CD14-positive monocyte (primary cell): Measurements from ENCODE around the gene CXCR6. TPM values are rescaled to one million over a fixed set of nuclear protein-coding genes. Genes with fewer than 3 reads are reported as not detected.

Source experiments
- DNase-seq, 3 donors: peaks; one replicate each; pipeline ENCODE4 v3.0.0-alpha.2; 2011 to 2022
- H2AFZ ChIP-seq: 2 replicates; pipeline ENCODE4 v1.6.0; 2012; ENCODE audit warnings: mild to moderate bottlenecking, low read depth, low read length, inconsistent platforms; ENCODE audit not compliant: insufficient read depth, poor library complexity, severe bottlenecking
- H3K27ac ChIP-seq, 2 donors: 1 replicate in 1 of 2; 2 replicates in 1 of 2; pipeline ENCODE4 v1.5.1; 2012 to 2013; ENCODE audit warnings: low read length in 2 of 2, control low read depth in 1 of 2, inconsistent platforms in 1 of 2, low read depth in 1 of 2, mild to moderate bottlenecking in 1 of 2
- H3K27me3 ChIP-seq, 2 donors: one replicate each; pipeline versions ENCODE4 v1.6.0 to v1.6.1; 2011 to 2013; ENCODE audit warnings: low read length in 2 of 2; ENCODE audit not compliant: control insufficient read depth in 2 of 2, insufficient read depth in 2 of 2
- H3K36me3 ChIP-seq, 2 donors: replicated peaks in 1 of 2; 1 replicate in 1 of 2; 2 replicates in 1 of 2; pipeline versions ENCODE4 v1.5.1 to v1.6.1; 2012 to 2013; ENCODE audit warnings: low read length in 2 of 2, control low read depth in 1 of 2, inconsistent platforms in 1 of 2, mild to moderate bottlenecking in 1 of 2; ENCODE audit not compliant: insufficient read depth in 2 of 2, control insufficient read depth in 1 of 2
- H3K4me1 ChIP-seq, 2 donors: 1 replicate in 1 of 2; 2 replicates in 1 of 2; pipeline versions ENCODE4 v1.5.1 to v1.6.1; 2012 to 2013; ENCODE audit warnings: low read length in 2 of 2, control low read depth in 1 of 2, inconsistent platforms in 1 of 2, mild to moderate bottlenecking in 1 of 2, moderate library complexity in 1 of 2; ENCODE audit not compliant: insufficient read depth in 2 of 2, control insufficient read depth in 1 of 2
- H3K4me2 ChIP-seq: replicated peaks from 2 replicates; pipeline ENCODE3; 2012; ENCODE audit warnings: low read length, moderate library complexity, mild to moderate bottlenecking; ENCODE audit not compliant: poor library complexity, severe bottlenecking; ENCODE audit errors: extremely low read depth
- H3K4me3 ChIP-seq, 3 experiments: fragments of 200-600 bp in 1 of 3; sonication (generic) in 1 of 3; replicated peaks in 1 of 3; 1 replicate in 2 of 3; 2 replicates in 1 of 3; pipeline ENCODE4 v1.5.1; 2011 to 2013; ENCODE audit warnings: low read length in 3 of 3, mild to moderate bottlenecking in 3 of 3, control low read depth in 2 of 3, low read depth in 2 of 3, inconsistent platforms in 1 of 3, moderate library complexity in 1 of 3
- H3K79me2 ChIP-seq: 2 replicates; pipeline ENCODE4 v1.6.0; 2012; ENCODE audit warnings: mild to moderate bottlenecking, control low read depth, inconsistent platforms, low read length, moderate library complexity; ENCODE audit not compliant: insufficient read depth
- H3K9ac ChIP-seq: 2 replicates; pipeline ENCODE4 v1.6.0; 2017; ENCODE audit warnings: low read length, mild to moderate bottlenecking; ENCODE audit not compliant: insufficient read depth, poor library complexity, severe bottlenecking
- H3K9me3 ChIP-seq, 2 donors: replicated peaks in 1 of 2; 1 replicate in 1 of 2; 2 replicates in 1 of 2; pipeline versions ENCODE4 v1.5.1 to v1.6.1; 2012 to 2013; ENCODE audit warnings: low read length in 2 of 2, control low read depth in 1 of 2; ENCODE audit not compliant: control insufficient read depth in 1 of 2, insufficient read depth in 1 of 2
- H4K20me1 ChIP-seq: 2 replicates; pipeline ENCODE4 v1.6.0; 2012; ENCODE audit warnings: mild to moderate bottlenecking, low read length, control low read depth, moderate library complexity; ENCODE audit not compliant: insufficient read depth
- H3K27ac Mint-ChIP-seq, 7 donors: one replicate each; pipeline ENCODE4 v1.8.0; 2020; ENCODE audit warnings: mild to moderate bottlenecking in 7 of 7, mixed read lengths in 7 of 7, moderate library complexity in 6 of 7, inconsistent platforms in 2 of 7
- H3K27me3 Mint-ChIP-seq, 3 donors: one replicate each; pipeline ENCODE4 v1.8.0; 2021 to 2022; ENCODE audit warnings: low read depth in 3 of 3, mild to moderate bottlenecking in 3 of 3, mixed read lengths in 3 of 3, moderate library complexity in 3 of 3, inconsistent platforms in 1 of 3
- H3K36me3 Mint-ChIP-seq, 2 donors: one replicate each; pipeline ENCODE4 v1.8.0; 2020; ENCODE audit warnings: mixed read lengths in 2 of 2, inconsistent platforms in 1 of 2, mild to moderate bottlenecking in 1 of 2
- H3K4me1 Mint-ChIP-seq: one replicate; pipeline ENCODE4 v1.8.0; 2020; ENCODE audit warnings: mild to moderate bottlenecking, mixed read lengths
- H3K4me3 Mint-ChIP-seq, 2 donors: one replicate each; pipeline ENCODE4 v1.8.0; 2020; ENCODE audit warnings: mild to moderate bottlenecking in 2 of 2, mixed read lengths in 2 of 2, moderate library complexity in 1 of 2
- H3K9me3 Mint-ChIP-seq, 7 donors: one replicate each; pipeline ENCODE4 v1.8.0; 2020 to 2022; ENCODE audit warnings: mixed read lengths in 7 of 7, mild to moderate bottlenecking in 6 of 7, moderate library complexity in 6 of 7, inconsistent platforms in 2 of 7
- WGBS: methylation state at CpG from one replicate; pipeline ENCODE4 v1.1.5; 2013; ENCODE audit warnings: missing lambda C conversion rate; ENCODE audit not compliant: insufficient coverage; 5-methylcytosine and 5-hydroxymethylcytosine counted together
- intact Hi-C, 2 donors: fragments of 100-400 bp; cut with micrococcal nuclease; formaldehyde crosslinking; loops; one replicate each; pipeline versions ENCODE4 v1.15.0 to v1.15.1; 2023
- polyA plus RNA-seq, 3 donors: library from polyadenylated mRNA; depleted of rRNA in 1 of 3; unstranded in 2 of 3; stranded (reverse) in 1 of 3; fragments of 300-500 nt in 2 of 3; fragments of >200 nt in 1 of 3; fragmentation: Illumina TruSeq in 2 of 3; gene quantifications; 1 replicate in 2 of 3; 2 replicates in 1 of 3; pipeline ENCODE4 v1.2.3, GENCODE V29; 2012 to 2021
- TF ChIP-seq, protein P1 (sequence below): fragments of 200-600 bp; IDR thresholded peaks from one replicate; pipeline ENCODE4 v1.8.0; 2022; ENCODE audit warnings: antibody characterized with exemption, mild to moderate bottlenecking

The CXCR6 gene
- polyA plus RNA-seq, 3 donors = 0.10 TPM; not detected in 2

DNA sequence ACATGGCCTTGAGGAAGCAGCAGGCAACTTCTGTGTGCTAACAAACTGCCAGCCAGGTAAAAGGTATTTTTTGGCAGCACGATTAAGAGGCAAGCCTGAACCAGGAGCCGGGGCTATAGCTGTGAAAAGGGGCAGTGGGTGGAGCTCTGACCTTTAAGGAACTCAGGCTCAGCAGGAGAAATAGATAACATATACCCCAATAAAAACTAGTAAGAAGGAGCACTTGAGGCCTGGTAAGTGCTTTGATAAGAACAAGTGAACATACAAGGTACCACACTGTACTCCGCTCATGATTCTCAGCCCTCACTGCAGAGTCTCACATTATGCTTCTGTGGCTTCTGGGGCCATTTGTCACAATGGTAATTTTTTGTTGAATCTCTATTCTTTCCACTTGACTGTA is 46.9 kb downstream of the CXCR6 start:
- TF ChIP-seq, protein P1, sequence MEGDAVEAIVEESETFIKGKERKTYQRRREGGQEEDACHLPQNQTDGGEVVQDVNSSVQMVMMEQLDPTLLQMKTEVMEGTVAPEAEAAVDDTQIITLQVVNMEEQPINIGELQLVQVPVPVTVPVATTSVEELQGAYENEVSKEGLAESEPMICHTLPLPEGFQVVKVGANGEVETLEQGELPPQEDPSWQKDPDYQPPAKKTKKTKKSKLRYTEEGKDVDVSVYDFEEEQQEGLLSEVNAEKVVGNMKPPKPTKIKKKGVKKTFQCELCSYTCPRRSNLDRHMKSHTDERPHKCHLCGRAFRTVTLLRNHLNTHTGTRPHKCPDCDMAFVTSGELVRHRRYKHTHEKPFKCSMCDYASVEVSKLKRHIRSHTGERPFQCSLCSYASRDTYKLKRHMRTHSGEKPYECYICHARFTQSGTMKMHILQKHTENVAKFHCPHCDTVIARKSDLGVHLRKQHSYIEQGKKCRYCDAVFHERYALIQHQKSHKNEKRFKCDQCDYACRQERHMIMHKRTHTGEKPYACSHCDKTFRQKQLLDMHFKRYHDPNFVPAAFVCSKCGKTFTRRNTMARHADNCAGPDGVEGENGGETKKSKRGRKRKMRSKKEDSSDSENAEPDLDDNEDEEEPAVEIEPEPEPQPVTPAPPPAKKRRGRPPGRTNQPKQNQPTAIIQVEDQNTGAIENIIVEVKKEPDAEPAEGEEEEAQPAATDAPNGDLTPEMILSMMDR = no peak
- Mint-ChIP-seq H3K36me3 (peaks cover 38 to 40% of the 10 kb centered on the region in 2 donors), H3K27ac (peak overlapping the region in 1 of 7 donors; percentile 40), H3K27me3 (peaks cover 0 to 2% (median 0%) of the 10 kb centered on the region in 3 donors), H3K4me3 (no peak overlapping the region), H3K9me3 (no peaks in the 10 kb centered on the region), H3K4me1 (peaks cover 66% of the 10 kb centered on the region)
- H3K27ac ChIP-seq = no peak overlapping the region
- H3K4me1 ChIP-seq = peaks cover 43 to 58% of the 10 kb centered on the region in 2 donors
- no peak for DNase-seq
- intact Hi-C loops = no loop called here
- no peaks in the 10 kb centered on the region for H3K27me3 ChIP-seq
- H3K4me3 ChIP-seq = no peak overlapping the region
- H3K36me3 ChIP-seq = peaks cover 0 to 9% of the 10 kb centered on the region in 2 donors
- no peak overlapping the region for H3K9ac ChIP-seq
- no CpG with 5 or more reads among the region's 3 CpGs for WGBS
- H2AFZ ChIP-seq = no peak overlapping the region
- no peak overlapping the region for H3K4me2 ChIP-seq
- H3K9me3 ChIP-seq = no peaks in the 10 kb centered on the region
- peaks cover 76% of the 10 kb centered on the region for H3K79me2 ChIP-seq
- peaks cover 74% of the 10 kb centered on the region for H4K20me1 ChIP-seq

GRCh38 chr3:45991341-45991740 is 48.1 kb downstream of the CXCR6 start:
- Mint-ChIP-seq H3K4me1 (peaks cover 72% of the 10 kb centered on the region), H3K4me3 (no peak overlapping the region), H3K36me3 (peaks cover 29 to 31% of the 10 kb centered on the region in 2 donors), H3K27ac (peak overlapping the region in 2 of 7 donors; percentile 26 to 78), H3K9me3 (no peaks in the 10 kb centered on the region), H3K27me3 (peaks cover 0 to 2% (median 0%) of the 10 kb centered on the region in 3 donors)
- TF ChIP-seq, protein P1 = no peak
- Histone ChIP-seq H3K4me2 (no peak overlapping the region), H3K4me1 (peaks cover 49 to 66% of the 10 kb centered on the region in 2 donors), H3K27ac (no peak overlapping the region), H3K79me2 (peaks cover 74% of the 10 kb centered on the region), H4K20me1 (peaks cover 63% of the 10 kb centered on the region), H3K4me3 (no peak overlapping the region), H3K9ac (no peak overlapping the region), H3K9me3 (no peaks in the 10 kb centered on the region), H3K36me3 (no peaks in the 10 kb centered on the region), H2AFZ (no peak overlapping the region), H3K27me3 (no peaks in the 10 kb centered on the region)
- DNase-seq = no peak
- 77% methylated on average over 1 of the region's 6 CpGs for WGBS
- intact Hi-C loops = no loop called here
